Transverse colon (tissue), 4 donors: ENCODE measurements around the gene AACS.

Experiments
- EP300 ChIP-seq: sonication (generic); formaldehyde crosslinking; IDR thresholded peaks from one replicate; pipeline ENCODE4 v1.6.1; 2017; ENCODE audit warnings: antibody characterized with exemption, low read depth
- POLR2AphosphoS5 ChIP-seq, 3 donors: sonication (generic); formaldehyde crosslinking; IDR thresholded peaks; one replicate each; pipeline ENCODE4 v1.6.1; 2016; ENCODE audit warnings: antibody characterized with exemption in 3 of 3
- TF ChIP-seq, protein P1 (sequence below), 5 experiments: fragments of 200-600 bp in 3 of 5; fragments of 450-650 bp in 2 of 5; sonication (generic) in 3 of 5; IDR thresholded peaks; 1 replicate in 2 of 5; 2 replicates in 3 of 5; pipeline ENCODE4 v1.5.1; 2016 to 2017; ENCODE audit warnings: antibody characterized with exemption in 5 of 5, inconsistent platforms in 3 of 5, mild to moderate bottlenecking in 2 of 5, moderate library complexity in 1 of 5

DNA sequence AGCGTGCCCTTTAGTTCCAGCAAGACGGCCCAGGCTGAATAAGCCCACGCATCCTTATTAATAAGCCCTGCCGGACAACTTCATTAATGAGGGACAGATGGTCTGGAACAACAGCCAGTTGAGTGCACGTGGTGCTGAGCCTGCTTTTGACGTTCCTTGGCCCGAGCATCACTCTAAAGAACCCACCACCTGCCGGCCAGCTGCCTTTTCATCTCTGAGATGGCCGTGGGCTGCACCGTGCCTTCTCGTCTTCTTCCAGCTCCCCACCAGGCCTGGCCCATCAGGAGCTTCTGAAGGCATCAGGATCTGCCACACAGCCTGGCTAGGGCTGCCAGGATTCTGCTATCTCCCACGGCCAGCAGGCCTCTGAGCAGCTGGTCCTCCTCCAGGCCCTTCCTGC is 80.0 kb downstream of the AACS start:
- TF ChIP-seq EP300 = no peak
- TF ChIP-seq, protein P1, sequence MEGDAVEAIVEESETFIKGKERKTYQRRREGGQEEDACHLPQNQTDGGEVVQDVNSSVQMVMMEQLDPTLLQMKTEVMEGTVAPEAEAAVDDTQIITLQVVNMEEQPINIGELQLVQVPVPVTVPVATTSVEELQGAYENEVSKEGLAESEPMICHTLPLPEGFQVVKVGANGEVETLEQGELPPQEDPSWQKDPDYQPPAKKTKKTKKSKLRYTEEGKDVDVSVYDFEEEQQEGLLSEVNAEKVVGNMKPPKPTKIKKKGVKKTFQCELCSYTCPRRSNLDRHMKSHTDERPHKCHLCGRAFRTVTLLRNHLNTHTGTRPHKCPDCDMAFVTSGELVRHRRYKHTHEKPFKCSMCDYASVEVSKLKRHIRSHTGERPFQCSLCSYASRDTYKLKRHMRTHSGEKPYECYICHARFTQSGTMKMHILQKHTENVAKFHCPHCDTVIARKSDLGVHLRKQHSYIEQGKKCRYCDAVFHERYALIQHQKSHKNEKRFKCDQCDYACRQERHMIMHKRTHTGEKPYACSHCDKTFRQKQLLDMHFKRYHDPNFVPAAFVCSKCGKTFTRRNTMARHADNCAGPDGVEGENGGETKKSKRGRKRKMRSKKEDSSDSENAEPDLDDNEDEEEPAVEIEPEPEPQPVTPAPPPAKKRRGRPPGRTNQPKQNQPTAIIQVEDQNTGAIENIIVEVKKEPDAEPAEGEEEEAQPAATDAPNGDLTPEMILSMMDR (IDR thresholded peaks at IDR 0.05) = no peak
- no peak for TF ChIP-seq POLR2AphosphoS5 (IDR thresholded peaks at IDR 0.05)
